Erythroblast (primary cell): ENCODE results near the gene CLIP4.

Source experiments
- GATA1 ChIP-seq: IDR thresholded peaks from 2 replicates; pipeline ENCODE4 v1.6.1; 2011; ENCODE audit warnings: low read depth, mild to moderate bottlenecking, control low read depth, low read length, moderate library complexity
- POLR2A ChIP-seq: IDR thresholded peaks from 2 replicates; pipeline ENCODE4 v1.6.1; 2011; ENCODE audit warnings: mild to moderate bottlenecking, low read length

GRCh38 chr2:29072971-29073725 lies 42.1 kb upstream of the CLIP4 start:
- no peak for TF ChIP-seq POLR2A
- no peak for TF ChIP-seq GATA1
